NCI-H2171 (cell line): ENCODE results near the gene C1orf94.

Source experiments
- DNase-seq: peaks from one replicate; lab custom pipeline; 2025; lab: John Stamatoyannopoulos, UW

Gene C1orf94

DNA sequence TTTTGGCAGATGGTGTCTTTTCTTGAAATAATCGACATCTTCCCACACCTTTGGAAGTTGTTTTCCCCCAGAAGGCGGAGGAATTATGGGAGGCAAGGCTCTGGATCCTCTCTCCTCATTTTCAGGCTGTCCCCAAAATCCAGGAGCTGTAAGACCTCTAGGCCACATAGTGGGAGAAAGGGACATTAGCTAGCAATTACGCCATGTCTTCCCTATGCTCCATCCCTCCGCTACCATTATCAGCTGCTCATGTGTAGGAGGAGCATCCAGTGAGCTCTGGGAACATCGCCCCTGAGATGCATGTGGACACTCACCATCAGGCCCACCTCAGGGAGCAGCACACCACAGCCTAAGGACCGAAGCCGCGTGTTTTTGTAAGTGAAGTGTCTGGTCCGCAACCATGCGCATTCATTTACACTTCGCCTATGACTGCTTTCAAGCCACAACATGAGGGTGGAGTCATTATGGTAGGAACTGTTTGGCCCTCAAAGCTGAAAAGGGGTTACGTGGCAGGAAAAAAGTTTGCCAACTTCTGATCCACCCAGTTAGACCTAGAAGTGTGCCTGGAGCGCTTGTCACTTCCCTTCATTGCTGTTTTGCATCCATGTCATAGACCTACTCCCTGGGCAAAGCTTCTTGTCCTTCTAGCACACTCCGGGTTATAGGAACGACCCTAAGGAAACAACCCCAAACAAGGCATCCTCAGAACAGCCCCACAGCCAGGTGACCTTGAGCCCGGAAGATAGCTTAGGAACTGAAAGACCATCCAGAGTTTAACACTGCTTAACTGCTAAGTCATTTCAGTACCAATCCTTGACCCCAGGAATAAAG is 85.5 kb downstream of the C1orf94 start:
- no peak for DNase-seq

DNA sequence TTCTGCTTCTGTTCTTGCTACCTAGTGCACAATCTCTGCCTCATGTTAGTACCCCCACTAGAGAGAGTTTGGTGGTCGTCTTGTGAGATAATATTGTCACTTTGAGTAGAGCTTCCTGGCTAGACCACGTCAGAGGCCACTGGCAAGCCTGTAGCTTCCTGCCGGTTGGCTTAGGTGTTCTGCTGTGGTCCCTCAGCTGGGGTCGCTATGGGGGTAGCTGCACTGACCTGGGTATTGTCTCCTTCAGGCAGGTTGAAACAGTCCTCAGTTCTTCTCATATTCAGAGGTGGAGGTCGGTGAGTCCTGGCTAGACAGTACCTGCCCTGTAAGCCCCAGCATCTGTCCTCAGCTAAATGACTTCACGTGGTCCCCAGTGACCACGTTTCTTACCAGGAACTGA is 86.2 kb downstream of the C1orf94 start:
- DNase-seq: no peak

DNA sequence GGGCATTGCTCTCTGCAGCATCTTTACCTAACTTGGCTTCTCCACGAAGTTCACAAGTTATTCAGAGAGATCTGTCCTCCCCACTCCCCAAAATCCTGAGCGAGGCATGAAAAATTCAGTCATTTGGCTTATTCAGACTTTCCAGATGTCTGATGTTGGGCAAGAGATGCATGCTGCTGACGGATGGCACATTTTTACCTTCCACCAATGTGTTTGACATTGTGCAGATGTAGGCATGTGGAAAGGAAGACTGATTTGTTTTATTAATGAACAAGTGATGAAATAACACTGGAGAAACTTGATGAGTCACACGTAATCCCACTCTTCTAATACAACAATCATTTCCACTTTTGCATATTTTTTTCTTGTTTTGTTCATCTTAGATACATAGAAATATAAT is 86.7 kb downstream of the C1orf94 start:
- no peak for DNase-seq

GRCh38 chr1:34265396-34265795 is 88.7 kb downstream of the C1orf94 start:
- no peak for DNase-seq

- DNase-seq: peak; percentile 76
These were observed 89.6 kb downstream of the C1orf94 start for GRCh38 chr1:34266127-34266951.

GRCh38 chr1:34267326-34267725 is 90.6 kb downstream of the C1orf94 start:
- no peak for DNase-seq

DNA sequence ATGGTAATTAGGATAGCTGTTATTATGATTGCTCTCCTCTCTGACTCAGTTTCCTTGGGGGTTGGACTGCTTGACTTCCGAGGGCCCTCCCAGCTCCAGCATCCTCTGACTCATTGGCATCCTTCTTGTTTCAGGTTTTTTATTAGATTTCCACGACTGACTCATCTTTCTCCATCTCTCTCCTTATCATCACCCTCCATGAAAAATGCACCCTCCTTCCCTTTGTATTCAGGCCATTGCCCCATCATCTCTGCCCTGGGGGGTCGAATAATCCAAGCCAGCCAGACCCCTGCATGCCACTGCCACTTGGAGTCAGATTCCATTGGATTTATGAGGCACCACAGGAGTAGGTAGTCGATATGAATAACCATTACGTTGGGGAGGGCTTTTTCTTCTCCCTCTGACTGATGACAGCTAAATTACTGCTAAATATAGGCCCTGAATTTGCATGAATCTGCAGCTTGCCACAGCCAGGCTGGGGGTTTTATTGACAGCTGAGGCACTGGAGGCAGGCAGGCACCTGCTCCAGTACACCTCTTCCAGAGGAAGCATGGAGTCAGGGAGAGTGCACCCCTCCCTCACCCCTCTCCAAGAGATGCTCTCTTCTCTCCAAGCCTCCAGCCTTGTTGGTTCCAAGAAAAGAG is 91.7 kb downstream of the C1orf94 start:
- DNase-seq: no peak
